ENCODE measurements around the gene FAM181B. TPM values are rescaled to one million over a fixed set of nuclear protein-coding genes. Genes with fewer than 3 reads are reported as not detected.
A peak's percentile ranks its signal among the peaks of the same experiment; 100 is the strongest.

Gene FAM181B
- total and polyA plus RNA-seq, 4 donors = 1.3 to 1.9 (median 1.8) TPM

DNA sequence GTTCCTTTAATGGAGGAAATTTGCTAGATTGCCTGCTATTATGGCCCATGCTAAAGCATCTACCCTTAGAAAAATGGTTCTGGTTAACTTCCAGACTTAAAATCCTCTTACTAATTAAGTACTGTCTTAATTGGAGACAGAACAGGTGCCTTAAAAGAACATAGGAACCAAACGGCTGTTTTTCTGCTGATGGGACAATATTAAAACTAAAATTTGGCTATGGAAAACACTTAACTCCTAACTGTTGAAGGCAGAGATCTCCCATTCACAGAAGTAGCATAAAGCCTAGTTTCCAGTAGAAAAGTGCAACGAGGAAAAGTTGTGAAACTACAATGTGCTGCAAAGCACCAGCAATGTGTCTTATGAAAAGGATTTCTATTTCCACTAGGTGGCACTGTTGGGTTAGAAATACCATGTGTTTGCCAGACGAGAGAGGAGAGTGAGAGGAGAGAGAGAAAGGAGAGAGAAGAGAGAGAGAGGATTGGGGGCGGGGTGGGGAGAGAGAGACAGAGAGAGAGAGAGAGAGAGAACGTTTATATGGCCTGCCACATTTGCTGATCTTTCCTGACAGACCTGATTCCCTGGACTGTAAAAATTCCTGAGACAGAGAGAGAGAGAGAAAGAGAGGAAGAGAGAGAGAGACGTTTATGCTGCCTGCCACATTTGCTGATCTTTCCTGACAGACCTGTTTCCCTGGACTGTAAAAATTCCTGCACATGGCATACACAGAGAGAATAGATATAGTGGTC, 51.5 kb downstream of the FAM181B start:
- no peak overlapping the region for H3K27ac ChIP-seq (ENCODE audit: low read depth in 1 of 2, low read length in 2 of 2)
- no peaks in the 10 kb centered on the region for H3K9me3 ChIP-seq (ENCODE audit: control insufficient read depth, low read length)
- no peaks in the 10 kb centered on the region for H3K4me1 ChIP-seq (ENCODE audit: control insufficient read depth in 1 of 2, insufficient read depth in 2 of 2, low read length in 2 of 2)
- no peaks in the 10 kb centered on the region for H3K36me3 ChIP-seq (ENCODE audit: control insufficient read depth in 1 of 2, insufficient read depth in 2 of 2, low read length in 1 of 2)
- DNase-seq (no peak), ATAC-seq (ENCODE audit: low FRiP score) (peak; percentile 83)
- no peak overlapping the region for H3K4me3 ChIP-seq (ENCODE audit: low read length in 2 of 2)
- intact Hi-C loops (cut with DNase I) = loop anchor here (10.0 kb wide), 2 partner anchors 1133 to 1143 kb away; no protein-coding TSS in a partner anchor
- H3K27me3 ChIP-seq (ENCODE audit: control insufficient read depth in 1 of 2, insufficient read depth in 2 of 2, low read length in 1 of 2) = peaks cover 0 to 2% of the 10 kb centered on the region in 2 donors
- WGBS, 2 donors = 15% methylated on average over 6 of the region's 6 CpGs

DNA sequence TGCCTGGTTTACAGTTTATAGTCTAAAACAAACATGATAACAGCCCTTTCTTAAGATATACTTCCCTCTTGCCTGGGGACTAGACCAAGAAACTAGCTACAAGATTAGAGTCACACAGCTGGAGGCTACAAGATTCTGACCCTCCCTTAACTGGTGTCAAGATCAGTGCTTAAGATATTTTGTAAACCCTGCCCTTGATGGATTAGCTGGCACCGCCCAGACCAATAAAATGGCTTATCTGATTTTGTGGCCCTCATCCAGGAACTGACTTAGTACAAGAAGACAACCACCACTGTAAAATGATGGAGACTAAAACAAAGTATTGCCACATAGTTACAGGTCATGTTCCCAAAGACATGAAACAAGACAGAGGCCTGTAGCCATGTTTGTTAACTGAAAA, 53.4 kb downstream of the FAM181B start:
- Histone ChIP-seq H3K9me3 (ENCODE audit: control insufficient read depth, low read length) (no peaks in the 10 kb centered on the region), H3K36me3 (ENCODE audit: control insufficient read depth in 1 of 2, insufficient read depth in 2 of 2, low read length in 1 of 2) (no peaks in the 10 kb centered on the region), H3K4me1 (ENCODE audit: control insufficient read depth in 1 of 2, insufficient read depth in 2 of 2, low read length in 2 of 2) (no peaks in the 10 kb centered on the region), H3K27me3 (ENCODE audit: control insufficient read depth in 1 of 2, insufficient read depth in 2 of 2, low read length in 1 of 2) (peaks cover 0 to 2% of the 10 kb centered on the region in 2 donors), H3K4me3 (ENCODE audit: low read length in 2 of 2) (no peak overlapping the region), H3K27ac (ENCODE audit: low read depth in 1 of 2, low read length in 2 of 2) (no peak overlapping the region)
- WGBS, 2 donors = 61 to 72% methylated on average over 1 of the region's 1 CpG
- ATAC-seq (ENCODE audit: low FRiP score) (no peak), DNase-seq (no peak)
- intact Hi-C loops (cut with DNase I) = loop anchor here (10.0 kb wide), 2 partner anchors 1135 to 1145 kb away; no protein-coding TSS in a partner anchor

Other genes starting within 250 kb of the FAM181B start
- gene PRCP, start 166.6 kb upstream of the FAM181B start, total RNA-seq = 100 to 1,000 TPM in 1 of 2 donors, 10 to 100 TPM in 1; 93.7 to 183 TPM
- 10 to 100 TPM; 26.2 to 38.9 TPM for gene PRCP, start 166.6 kb upstream of the FAM181B start, polyA plus RNA-seq
- gene DDIAS, start 167.9 kb upstream of the FAM181B start, total RNA-seq = 1 to 10 TPM in 1 of 2 donors, under 1 TPM in 1; 0.49 to 3.1 TPM
- gene DDIAS, start 167.9 kb upstream of the FAM181B start, polyA plus RNA-seq = 1 to 10 TPM in 1 of 2 donors, under 1 TPM in 1; 0.18 to 4.1 TPM

Data from aorta (tissue), 5 donors.